Fibroblast of skin of left biceps (primary cell): ENCODE measurements around the gene BEND3.

Source experiments
- DNase-seq, 2 experiments: peaks; one replicate each; pipeline ENCODE4 v3.0.0-alpha.2; 2013; ENCODE audit warnings: low read depth in 2 of 2

BEND3 gene

GRCh38 chr6:107083047-107083768, 32.1 kb downstream of the BEND3 start:
- no peak for DNase-seq

GRCh38 chr6:107082045-107082444, 33.3 kb downstream of the BEND3 start:
- DNase-seq, result no peak

- DNase-seq, result no peak
Observed at GRCh38 chr6:107080036-107080435, 35.3 kb downstream of the BEND3 start.

- no peak for DNase-seq
Observed at GRCh38 chr6:107079429-107079828, 35.9 kb downstream of the BEND3 start.

- no peak for DNase-seq
Observed at GRCh38 chr6:107077710-107078109, 37.6 kb downstream of the BEND3 start.

- no peak for DNase-seq
Observed at GRCh38 chr6:107075951-107076381, 39.3 kb downstream of the BEND3 start.

GRCh38 chr6:107070686-107071085, 44.6 kb downstream of the BEND3 start:
- DNase-seq, result no peak

- no peak for DNase-seq
Observed at GRCh38 chr6:107069631-107070548, 45.4 kb downstream of the BEND3 start.

GRCh38 chr6:107068691-107069630, 46.4 kb downstream of the BEND3 start:
- no peak for DNase-seq

- no peak for DNase-seq
Observed at GRCh38 chr6:107066697-107067659, 48.3 kb downstream of the BEND3 start.

- peak; percentile 15 to 20 for DNase-seq
Observed at GRCh38 chr6:107064579-107065065, 50.7 kb downstream of the BEND3 start.

GRCh38 chr6:107062691-107063090, 52.6 kb downstream of the BEND3 start:
- no peak for DNase-seq

- no peak for DNase-seq
Observed at GRCh38 chr6:107061125-107062020, 53.9 kb downstream of the BEND3 start.

- no peak for DNase-seq
Observed at GRCh38 chr6:107060704-107061103, 54.6 kb downstream of the BEND3 start.

- no peak for DNase-seq
Observed at GRCh38 chr6:107059606-107060005, 55.7 kb downstream of the BEND3 start.

- DNase-seq, result no peak
Observed at GRCh38 chr6:107057679-107058078, 57.6 kb downstream of the BEND3 start.

GRCh38 chr6:107056796-107057195, 58.5 kb downstream of the BEND3 start:
- DNase-seq, result no peak

GRCh38 chr6:107047807-107048206, 67.5 kb downstream of the BEND3 start:
- DNase-seq, result no peak
